Lower leg skin (tissue), 3 donors: ENCODE data around the gene LMTK3.

Source experiments
- CTCF ChIP-seq, 3 donors: fragments of 450-650 bp; IDR thresholded peaks; one replicate each; pipeline ENCODE4 v1.5.1; 2016; ENCODE audit warnings: antibody characterized with exemption in 3 of 3, mild to moderate bottlenecking in 3 of 3, moderate library complexity in 2 of 3
- POLR2A ChIP-seq, 2 donors: fragments of 450-650 bp; IDR thresholded peaks; one replicate each; pipeline ENCODE4 v1.6.1; 2016 to 2017; ENCODE audit warnings: antibody characterized with exemption in 2 of 2, mild to moderate bottlenecking in 1 of 2, moderate library complexity in 1 of 2

- TF ChIP-seq CTCF (IDR thresholded peaks at IDR 0.05) (no peak), POLR2A (IDR thresholded peaks at IDR 0.05) (no peak)
Observed at GRCh38 chr19:48480183-48480557, 31.5 kb downstream of the LMTK3 start.
